Neuron (in vitro differentiated cells): ENCODE results near the gene RPS6KA5.
"Not testable (repeated sequence)": the region's sequence is repeated elsewhere in the genome, so short reads cannot be mapped to it uniquely, and the experiment has no call there.

Experiments used
- H2AFZ ChIP-seq: one replicate; pipeline ENCODE4 v1.6.1; 2013; ENCODE audit warnings: low read depth, mild to moderate bottlenecking, inconsistent platforms, low read length, moderate library complexity
- H3K27me3 ChIP-seq: one replicate; pipeline ENCODE4 v1.6.1; 2013; ENCODE audit warnings: low read length; ENCODE audit not compliant: insufficient read depth
- H3K36me3 ChIP-seq: one replicate; pipeline ENCODE4 v1.6.1; 2013; ENCODE audit warnings: low read length; ENCODE audit not compliant: insufficient read depth
- H3K4me1 ChIP-seq: one replicate; pipeline ENCODE4 v1.6.1; 2013; ENCODE audit warnings: low read length; ENCODE audit not compliant: insufficient read depth
- H3K4me3 ChIP-seq: 2 replicates; pipeline ENCODE4 v1.5.1; 2013; ENCODE audit warnings: mild to moderate bottlenecking, low read length, moderate library complexity
- H3K9me3 ChIP-seq: one replicate; pipeline ENCODE4 v1.6.1; 2013; ENCODE audit warnings: low read length

The RPS6KA5 gene

GRCh38 chr14:90962505-90963109 lies 97.8 kb downstream of the RPS6KA5 start:
- no peaks in the 10 kb centered on the region for H3K27me3 ChIP-seq
- H3K4me3 ChIP-seq, result no peak overlapping the region
- no peaks in the 10 kb centered on the region for H3K36me3 ChIP-seq
- no peaks in the 10 kb centered on the region for H3K9me3 ChIP-seq
- H3K4me1 ChIP-seq, result no peaks in the 10 kb centered on the region
- H2AFZ ChIP-seq, result no peak overlapping the region

DNA sequence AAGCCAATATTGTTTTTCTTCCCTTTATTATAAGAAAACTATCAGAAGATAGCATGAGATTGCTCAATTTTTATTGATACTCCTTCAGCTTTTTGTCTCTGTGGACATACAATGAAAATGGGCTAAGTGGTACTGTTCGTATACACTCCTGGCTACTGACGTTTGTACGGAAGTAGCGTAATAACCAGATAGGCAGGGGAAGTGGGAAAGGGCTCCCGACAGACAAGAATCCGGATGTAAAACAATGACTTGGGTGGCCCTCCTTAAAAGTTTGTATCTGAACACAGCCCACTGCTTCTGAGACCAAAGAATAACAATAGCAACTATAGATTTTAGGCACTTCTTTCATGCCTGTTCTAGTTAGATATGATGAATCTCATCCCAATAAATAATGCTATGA lies 99.6 kb downstream of the RPS6KA5 start:
- Histone ChIP-seq H2AFZ (no peak overlapping the region), H3K27me3 (no peaks in the 10 kb centered on the region), H3K4me3 (no peak overlapping the region), H3K4me1 (no peaks in the 10 kb centered on the region), H3K36me3 (no peaks in the 10 kb centered on the region), H3K9me3 (peaks cover 2% of the 10 kb centered on the region)

DNA sequence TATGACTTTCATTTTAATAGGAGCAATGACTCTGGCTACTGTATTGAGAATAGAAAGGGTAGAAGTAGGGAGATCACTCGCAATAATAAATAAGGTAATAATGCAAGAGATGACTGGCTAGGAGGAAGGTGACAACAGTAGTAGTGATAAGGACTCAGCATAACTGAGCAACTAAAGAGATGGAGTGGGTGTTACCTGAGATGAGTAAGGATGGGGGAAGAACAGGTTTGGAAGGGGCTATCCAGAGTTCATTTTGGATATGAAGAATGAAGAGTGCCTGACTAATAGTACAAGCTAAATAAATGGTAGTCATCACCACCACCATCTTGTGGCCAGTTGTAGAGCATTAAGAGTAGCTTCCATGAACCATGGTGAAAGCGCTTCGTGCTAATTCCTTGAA lies 101.1 kb downstream of the RPS6KA5 start:
- H3K27me3 ChIP-seq, result no peaks in the 10 kb centered on the region
- H2AFZ ChIP-seq, result no peak overlapping the region
- no peaks in the 10 kb centered on the region for H3K36me3 ChIP-seq

GRCh38 chr14:90956273-90956672 lies 104.2 kb downstream of the RPS6KA5 start:
- Histone ChIP-seq H2AFZ (no peak overlapping the region), H3K4me1 (no peaks in the 10 kb centered on the region), H3K36me3 (no peaks in the 10 kb centered on the region), H3K9me3 (peaks cover 2% of the 10 kb centered on the region), H3K4me3 (no peak overlapping the region), H3K27me3 (no peaks in the 10 kb centered on the region)

More for the DNA sequence above, 101.1 kb downstream of the RPS6KA5 start:
- H3K4me1 ChIP-seq, result no peaks in the 10 kb centered on the region
- H3K4me3 ChIP-seq, result no peak overlapping the region
- peaks cover 2% of the 10 kb centered on the region for H3K9me3 ChIP-seq

GRCh38 chr14:90953643-90954042 lies 106.8 kb downstream of the RPS6KA5 start:
- H3K9me3 ChIP-seq, H3K36me3 ChIP-seq, H3K4me3 ChIP-seq, H3K4me1 ChIP-seq, H2AFZ ChIP-seq, H3K27me3 ChIP-seq: not testable (repeated sequence)

GRCh38 chr14:90943367-90943766 lies 117.1 kb downstream of the RPS6KA5 start:
- H3K9me3 ChIP-seq, result peaks cover 3% of the 10 kb centered on the region
- H2AFZ ChIP-seq, result no peak overlapping the region

DNA sequence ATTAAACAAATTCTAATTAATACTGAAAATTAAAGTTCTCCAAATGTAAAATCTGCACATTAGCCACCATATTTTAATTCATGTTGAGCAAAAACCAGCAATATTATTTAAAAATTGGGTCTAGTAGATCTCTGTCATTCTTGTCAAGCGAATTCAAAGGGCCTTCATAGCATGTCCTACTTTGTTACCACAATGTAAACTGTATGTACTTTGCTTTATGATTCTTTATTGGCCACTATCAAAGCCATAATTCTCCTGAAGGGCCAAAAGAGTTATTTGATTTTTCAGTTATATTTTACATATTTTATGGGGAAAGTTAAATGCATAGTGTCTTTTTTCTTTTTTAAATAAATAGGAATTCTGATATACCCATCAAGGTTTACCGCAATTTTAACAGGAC lies 117.9 kb downstream of the RPS6KA5 start:
- no peaks in the 10 kb centered on the region for H3K4me1 ChIP-seq
- H3K36me3 ChIP-seq, result no peaks in the 10 kb centered on the region
- H3K4me3 ChIP-seq, result no peak overlapping the region
- H3K9me3 ChIP-seq, result peaks cover 8% of the 10 kb centered on the region
- H2AFZ ChIP-seq, result no peak overlapping the region
- no peaks in the 10 kb centered on the region for H3K27me3 ChIP-seq

More at GRCh38 chr14:90943367-90943766, 117.1 kb downstream of the RPS6KA5 start:
- Histone ChIP-seq H3K4me1 (no peaks in the 10 kb centered on the region), H3K4me3 (no peak overlapping the region), H3K36me3 (no peaks in the 10 kb centered on the region), H3K27me3 (no peaks in the 10 kb centered on the region)

GRCh38 chr14:90941706-90942105 lies 118.7 kb downstream of the RPS6KA5 start:
- H3K4me3 ChIP-seq, result no peak overlapping the region
- H3K36me3 ChIP-seq, result no peaks in the 10 kb centered on the region
- H2AFZ ChIP-seq, result no peak overlapping the region
- no peaks in the 10 kb centered on the region for H3K4me1 ChIP-seq
- H3K9me3 ChIP-seq, result peaks cover 9% of the 10 kb centered on the region
- H3K27me3 ChIP-seq, result no peaks in the 10 kb centered on the region

GRCh38 chr14:90940318-90940962 lies 120.0 kb downstream of the RPS6KA5 start:
- H3K36me3 ChIP-seq, result no peaks in the 10 kb centered on the region
- peaks cover 9% of the 10 kb centered on the region for H3K9me3 ChIP-seq
- no peak overlapping the region for H2AFZ ChIP-seq
- H3K4me1 ChIP-seq, result no peaks in the 10 kb centered on the region
- no peaks in the 10 kb centered on the region for H3K27me3 ChIP-seq
- no peak overlapping the region for H3K4me3 ChIP-seq

- not testable (repeated sequence) for H2AFZ ChIP-seq, H3K27me3 ChIP-seq, H3K4me1 ChIP-seq, H3K4me3 ChIP-seq, H3K9me3 ChIP-seq, H3K36me3 ChIP-seq
These were observed 121.1 kb downstream of the RPS6KA5 start for GRCh38 chr14:90939252-90939795.

DNA sequence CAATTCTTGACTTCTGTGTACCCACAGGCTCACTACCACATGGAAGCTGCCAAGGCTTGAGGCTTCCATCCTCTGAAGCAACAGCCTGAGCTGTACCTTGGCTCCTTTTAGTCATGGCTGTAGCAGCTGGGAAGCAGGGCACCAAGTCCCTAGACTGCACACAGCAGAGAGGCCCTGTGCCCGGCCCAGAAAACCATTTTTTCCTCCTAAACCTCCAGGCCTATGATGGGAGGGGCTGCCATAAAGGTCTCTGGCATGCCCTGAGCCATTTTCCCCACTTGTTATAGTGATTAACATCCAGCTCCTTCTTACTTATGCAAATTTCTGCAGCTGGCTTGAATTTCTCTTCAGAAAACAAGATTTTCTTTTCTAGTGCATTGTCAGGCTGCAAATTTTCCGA lies 121.8 kb downstream of the RPS6KA5 start:
- Histone ChIP-seq H3K4me1 (no peaks in the 10 kb centered on the region), H3K4me3 (no peak overlapping the region), H3K9me3 (peaks cover 9% of the 10 kb centered on the region), H3K27me3 (no peaks in the 10 kb centered on the region), H3K36me3 (no peaks in the 10 kb centered on the region), H2AFZ (no peak overlapping the region)

- peaks cover 9% of the 10 kb centered on the region for H3K9me3 ChIP-seq
- no peak overlapping the region for H3K4me3 ChIP-seq
- no peaks in the 10 kb centered on the region for H3K4me1 ChIP-seq
- H2AFZ ChIP-seq, result no peak overlapping the region
- no peaks in the 10 kb centered on the region for H3K36me3 ChIP-seq
- H3K27me3 ChIP-seq, result no peaks in the 10 kb centered on the region
These were observed 123.5 kb downstream of the RPS6KA5 start for GRCh38 chr14:90936757-90937440.

DNA sequence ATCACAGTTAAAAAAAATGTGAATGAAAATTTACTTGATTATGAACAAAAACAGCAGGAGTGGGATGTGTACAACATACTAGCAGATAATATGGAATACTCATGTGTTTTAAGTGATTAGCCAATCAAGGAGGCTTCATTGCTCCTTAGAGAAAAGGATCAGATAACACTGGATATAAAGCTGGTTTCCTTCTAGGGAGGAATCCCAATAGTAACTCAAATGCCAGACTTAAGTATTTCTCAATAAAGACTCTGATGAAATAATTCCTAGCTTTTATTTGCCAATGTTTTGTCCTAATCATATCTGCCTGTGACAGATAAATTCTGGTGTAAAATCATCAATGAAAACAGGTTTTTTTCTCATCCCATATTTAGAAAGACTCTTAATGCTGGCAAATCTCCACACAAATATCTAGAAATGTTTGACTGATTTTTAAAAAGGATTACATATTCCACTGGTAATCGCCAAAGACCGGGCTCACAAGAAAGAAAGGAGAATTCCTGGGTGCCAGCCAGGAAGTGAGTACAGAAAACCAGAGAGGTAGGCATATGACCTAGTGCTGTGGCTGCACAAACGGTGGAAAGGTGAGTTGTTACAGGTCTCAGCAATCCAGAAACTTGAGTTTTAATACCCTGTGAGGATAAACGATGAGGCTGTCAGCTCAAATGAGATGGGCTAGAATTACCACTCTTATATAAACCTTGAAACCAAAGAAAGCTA lies 135.7 kb downstream of the RPS6KA5 start:
- Histone ChIP-seq H3K4me3 (no peak overlapping the region), H3K36me3 (no peaks in the 10 kb centered on the region), H3K4me1 (no peaks in the 10 kb centered on the region), H2AFZ (no peak overlapping the region), H3K9me3 (no peaks in the 10 kb centered on the region), H3K27me3 (no peaks in the 10 kb centered on the region)
